Measurements from ENCODE around the gene MTFR2.

GRCh38 chr6:136289579-136290409 lies 39.7 kb upstream of the MTFR2 start, which contains the start of gene BCLAF1:
- TF ChIP-seq POLR2AphosphoS5 (IDR thresholded peaks at IDR 0.05), result peak; percentile 99
- peak in 1 of 4 experiments; percentile 3 for TF ChIP-seq CTCF (IDR thresholded peaks at IDR 0.05)
- peak; percentile 95 to 98 for TF ChIP-seq POLR2A (IDR thresholded peaks at IDR 0.05)

Data from gastroesophageal sphincter (tissue), 3 donors.